Motor neuron (in vitro differentiated cells): ENCODE data around the gene FBXL13. TPM values are rescaled to one million over a fixed set of nuclear protein-coding genes. Genes with fewer than 3 reads are reported as not detected.
A peak's percentile ranks its signal among the peaks of the same experiment; 100 is the strongest.
"Not testable (repeated sequence)": the region's sequence is repeated elsewhere in the genome, so short reads cannot be mapped to it uniquely, and the experiment has no call there.

Source experiments
- ATAC-seq, 8 experiments: fragments of 200-7000 bp; cut with Tn5 transposase; replicated peaks in 6 of 8; 2 replicates each; pipeline ENCODE4 v1.8.0; 2021; ENCODE audit warnings: mild to moderate bottlenecking in 8 of 8, moderate library complexity in 8 of 8
- H3K27ac ChIP-seq, 2 donors: fragments of 250-450 bp; sonication (Bioruptor Pico); 2 replicates each; pipeline ENCODE4 v1.9.0; 2021; ENCODE audit warnings: antibody characterized with exemption in 2 of 2, mild to moderate bottlenecking in 2 of 2, moderate library complexity in 1 of 2
- H3K4me1 ChIP-seq, 2 donors: fragments of 250-450 bp; sonication (Bioruptor Pico); replicated peaks in 1 of 2; 2 replicates each; pipeline ENCODE4 v1.6.1; 2021; ENCODE audit warnings: antibody characterized with exemption in 2 of 2, mild to moderate bottlenecking in 2 of 2, moderate library complexity in 1 of 2
- H3K4me3 ChIP-seq, 5 donors: fragments of 250-450 bp; sonication (Bioruptor Pico); 2 replicates each; pipeline ENCODE4 v1.9.0; 2021; ENCODE audit warnings: antibody characterized with exemption in 5 of 5, mild to moderate bottlenecking in 5 of 5, moderate library complexity in 4 of 5
- WGBS, 10 experiments: fragments of 450-650 bp; shearing (Covaris generic); methylation state at CpG; one replicate each; pipeline ENCODE4 v1.0.0; 2022; 5-methylcytosine and 5-hydroxymethylcytosine counted together
- in situ Hi-C, 9 experiments: fragments of 400-800 bp; cut with MboI; loops; one replicate each; pipeline ENCODE4 v1.15.0; 2021; ENCODE audit warnings: low sequenced_read_pairs in 9 of 9, low pct_unique_long_range_greater_than_20kb in 2 of 9; ENCODE audit not compliant: unreplicated experiment in 9 of 9
- total RNA-seq, 8 experiments: library from RNA; unstranded; fragments of 300-600 nt; gene quantifications; 2 replicates each; pipeline versions ENCODE4 v1.2.3 to v1.2.4, GENCODE V29; 2022

Gene FBXL13
- total RNA-seq, 8 experiments from 2014 or later: 1.2 to 10.1 (median 3.1) TPM

GRCh38 chr7:102914585-102914984 lies 160.0 kb downstream of the FBXL13 start:
- WGBS, 10 experiments: 10 to 80% (median 67%) methylated on average over 1 to 6 of the region's 8 CpGs; no CpG with 5 or more reads in 3 of the 10 experiments
- in situ Hi-C loops: loop anchor here in 1 of 9 experiments (25.0 kb wide), 1 partner anchor 148 kb away; the partner anchor contains the start of gene FBXL13
- no peaks in the 10 kb centered on the region for H3K4me1 ChIP-seq
- ATAC-seq: peak in 3 of 8 experiments; percentile 11 to 84 (median 66)
- H3K27ac ChIP-seq: no peak overlapping the region
- H3K4me3 ChIP-seq: no peak overlapping the region

- 22 to 100% (median 77%) methylated on average over 1 to 7 of the region's 9 CpGs; no CpG with 5 or more reads in 2 of the 10 experiments for WGBS, 10 experiments
- H3K4me1 ChIP-seq: no peaks in the 10 kb centered on the region
- no peak overlapping the region for H3K27ac ChIP-seq
- in situ Hi-C loops: loop anchor here in 1 of 9 experiments (25.0 kb wide), 1 partner anchor 148 kb away; the partner anchor contains the start of gene FBXL13
- no peak overlapping the region for H3K4me3 ChIP-seq
- ATAC-seq: peak in 1 of 8 experiments; percentile 6
Observed at GRCh38 chr7:102913826-102914225, 160.8 kb downstream of the FBXL13 start.

GRCh38 chr7:102912742-102913141 lies 161.9 kb downstream of the FBXL13 start, which contains the start of gene LRRC17:
Gene LRRC17 (plus strand): TSS chr7:102913000. CDS start chr7:102933914, 20,914 bp downstream.
- ATAC-seq: peak in 3 of 8 experiments; percentile 27 to 93 (median 42)
- Histone ChIP-seq H3K27ac (no peak within 1 kb of the TSS), H3K4me1 (no peaks in the 10 kb centered on the region), H3K4me3 (no peak within 1 kb of the TSS)
- in situ Hi-C loops: loop anchor here in 1 of 9 experiments (25.0 kb wide), 1 partner anchor 150 kb away; the partner anchor contains the start of gene FBXL13
- WGBS, 10 experiments: 0 to 94% (median 16%) methylated on average over 1 to 6 of the region's 6 CpGs

GRCh38 chr7:102908676-102909075 lies 165.9 kb downstream of the FBXL13 start:
- ATAC-seq: no peak

GRCh38 chr7:102903576-102903975 lies 171.0 kb downstream of the FBXL13 start:
- not testable (repeated sequence) for ATAC-seq, H3K27ac ChIP-seq, H3K4me1 ChIP-seq, H3K4me3 ChIP-seq
- in situ Hi-C loops: loop anchor here in 1 of 9 experiments (25.0 kb wide), 1 partner anchor 159 kb away; the partner anchor contains the start of gene FBXL13
- 54 to 100% (median 80%) methylated on average over 1 of the region's 1 CpG; no CpG with 5 or more reads in 1 of the 10 experiments for WGBS, 10 experiments

More at GRCh38 chr7:102908676-102909075, 165.9 kb downstream of the FBXL13 start:
- H3K4me1 ChIP-seq: no peaks in the 10 kb centered on the region
- in situ Hi-C loops: loop anchor here in 1 of 9 experiments (25.0 kb wide), 1 partner anchor 154 kb away; the partner anchor contains the start of gene FBXL13
- no peak overlapping the region for H3K27ac ChIP-seq
- no peak overlapping the region for H3K4me3 ChIP-seq

GRCh38 chr7:102902052-102902451 lies 172.5 kb downstream of the FBXL13 start:
- not testable (repeated sequence) for ATAC-seq, H3K27ac ChIP-seq, H3K4me1 ChIP-seq, H3K4me3 ChIP-seq
- 0 to 100% (median 67%) methylated on average over 1 to 2 of the region's 2 CpGs; no CpG with 5 or more reads in 1 of the 10 experiments for WGBS, 10 experiments
- in situ Hi-C loops: loop anchor here in 1 of 9 experiments (25.0 kb wide), 1 partner anchor 160 kb away; the partner anchor contains the start of gene FBXL13

GRCh38 chr7:102898532-102898859 lies 176.1 kb downstream of the FBXL13 start:
- Histone ChIP-seq H3K4me3 (no peak overlapping the region), H3K27ac (no peak overlapping the region), H3K4me1 (no peaks in the 10 kb centered on the region)
- WGBS, 10 experiments: 67 to 100% (median 91%) methylated on average over 1 to 4 of the region's 5 CpGs
- no peak for ATAC-seq
- in situ Hi-C loops: no loop called here

- Histone ChIP-seq H3K4me3 (no peak overlapping the region), H3K4me1 (no peaks in the 10 kb centered on the region), H3K27ac (no peak overlapping the region)
- in situ Hi-C loops: no loop called here
- no peak for ATAC-seq
- 75 to 100% (median 82%) methylated on average over 2 to 5 of the region's 5 CpGs; no CpG with 5 or more reads in 2 of the 10 experiments for WGBS, 10 experiments
Observed at GRCh38 chr7:102897856-102898531, 176.6 kb downstream of the FBXL13 start.

- in situ Hi-C loops: no loop called here
- ATAC-seq: no peak
- Histone ChIP-seq H3K4me1 (no peaks in the 10 kb centered on the region), H3K27ac (no peak overlapping the region), H3K4me3 (no peak overlapping the region)
- WGBS, 10 experiments: 41 to 82% (median 69%) methylated on average over 2 of the region's 2 CpGs
Observed at GRCh38 chr7:102897211-102897631, 177.4 kb downstream of the FBXL13 start.

GRCh38 chr7:102896585-102896984 lies 178.0 kb downstream of the FBXL13 start:
- Histone ChIP-seq H3K27ac (no peak overlapping the region), H3K4me3 (no peak overlapping the region), H3K4me1 (no peaks in the 10 kb centered on the region)
- in situ Hi-C loops: no loop called here
- ATAC-seq: peak in 2 of 8 experiments; percentile 84 to 87

GRCh38 chr7:102895602-102896001 lies 179.0 kb downstream of the FBXL13 start:
- H3K27ac ChIP-seq: no peak overlapping the region
- no peaks in the 10 kb centered on the region for H3K4me1 ChIP-seq
- H3K4me3 ChIP-seq: no peak overlapping the region
- in situ Hi-C loops: no loop called here
- ATAC-seq: no peak
- WGBS, 10 experiments: 12 to 87% (median 58%) methylated on average over 1 to 3 of the region's 3 CpGs; no CpG with 5 or more reads in 1 of the 10 experiments

- in situ Hi-C loops: no loop called here
- Histone ChIP-seq H3K4me1 (no peaks in the 10 kb centered on the region), H3K27ac (no peak overlapping the region), H3K4me3 (no peak overlapping the region)
- 40 to 100% (median 80%) methylated on average over 1 of the region's 1 CpG; no CpG with 5 or more reads in 1 of the 10 experiments for WGBS, 10 experiments
- no peak for ATAC-seq
Observed at GRCh38 chr7:102892631-102893278, 181.8 kb downstream of the FBXL13 start.

- Histone ChIP-seq H3K4me3 (no peak overlapping the region), H3K27ac (no peak overlapping the region), H3K4me1 (no peaks in the 10 kb centered on the region)
- in situ Hi-C loops: no loop called here
- peak in 3 of 8 experiments; percentile 55 to 88 (median 77) for ATAC-seq
- WGBS, 10 experiments: 10 to 100% (median 70%) methylated on average over 1 of the region's 1 CpG
Observed at GRCh38 chr7:102891693-102892261, 182.8 kb downstream of the FBXL13 start.
